NOMO-1 treated with dmso at 0.1 percent for 144 hours (cell line): ENCODE measurements around the gene SYS1.

Experiments used
- DNase-seq: peaks from one replicate; lab custom pipeline; 2025; ENCODE audit not compliant: unreplicated experiment; lab: John Stamatoyannopoulos, UW

Gene SYS1

GRCh38 chr20:45362804-45363610 lies at the start of gene SYS1:
TSS of gene SYS1 (plus strand) at chr20:45363156. CDS start at chr20:45363532, 376 bp downstream.
- DNase-seq: peak; percentile 99

DNA sequence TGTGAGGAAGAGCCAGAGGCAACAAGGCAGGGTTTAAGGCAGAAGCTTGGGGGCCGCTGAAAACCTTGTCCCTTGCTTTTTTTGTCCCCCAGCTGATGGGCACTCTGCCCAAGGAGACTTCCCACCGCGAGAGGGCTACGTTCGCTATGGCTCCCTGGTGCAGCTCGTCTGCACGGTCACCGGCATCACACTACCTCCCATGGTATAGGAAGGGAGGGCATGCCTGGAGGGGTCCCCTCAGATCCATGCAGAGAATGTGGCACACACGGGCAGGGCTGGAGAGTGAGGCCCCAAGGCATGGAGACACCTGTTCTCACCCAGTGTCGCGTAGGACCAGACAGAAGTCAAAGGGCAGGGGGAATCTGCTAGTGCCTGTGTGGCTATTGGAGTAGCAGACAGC lies 49.0 kb upstream of the SYS1 start:
- no peak for DNase-seq

GRCh38 chr20:45315672-45316071 lies 47.3 kb upstream of the SYS1 start:
- DNase-seq: no peak

- no peak for DNase-seq
Observed at GRCh38 chr20:45316150-45317080, 46.5 kb upstream of the SYS1 start.

GRCh38 chr20:45317826-45318225 lies 45.1 kb upstream of the SYS1 start:
- no peak for DNase-seq

- DNase-seq: no peak
Observed at GRCh38 chr20:45318386-45318939, 44.5 kb upstream of the SYS1 start.

DNA sequence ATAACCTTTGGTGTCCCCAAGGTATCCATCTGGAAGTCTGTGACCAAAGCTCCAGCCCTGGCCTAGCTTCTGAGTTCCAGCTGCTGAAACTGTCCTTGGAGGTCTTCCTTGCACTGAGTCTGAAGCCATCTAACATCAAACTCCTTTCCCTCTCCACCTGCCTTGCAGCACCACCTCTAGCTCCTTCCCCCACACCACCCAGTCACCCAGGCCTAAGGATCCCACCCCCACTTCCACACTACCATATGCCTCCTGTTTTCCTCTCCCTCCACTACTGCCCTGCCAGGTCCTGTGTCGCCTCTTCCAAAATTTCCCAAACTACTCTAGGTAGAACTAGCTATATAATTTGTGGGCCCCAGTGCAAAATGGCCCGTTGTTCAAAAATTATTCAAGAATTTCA lies 44.0 kb upstream of the SYS1 start:
- DNase-seq: no peak

GRCh38 chr20:45320948-45321595 lies 41.9 kb upstream of the SYS1 start:
- peak; percentile 78 for DNase-seq

DNA sequence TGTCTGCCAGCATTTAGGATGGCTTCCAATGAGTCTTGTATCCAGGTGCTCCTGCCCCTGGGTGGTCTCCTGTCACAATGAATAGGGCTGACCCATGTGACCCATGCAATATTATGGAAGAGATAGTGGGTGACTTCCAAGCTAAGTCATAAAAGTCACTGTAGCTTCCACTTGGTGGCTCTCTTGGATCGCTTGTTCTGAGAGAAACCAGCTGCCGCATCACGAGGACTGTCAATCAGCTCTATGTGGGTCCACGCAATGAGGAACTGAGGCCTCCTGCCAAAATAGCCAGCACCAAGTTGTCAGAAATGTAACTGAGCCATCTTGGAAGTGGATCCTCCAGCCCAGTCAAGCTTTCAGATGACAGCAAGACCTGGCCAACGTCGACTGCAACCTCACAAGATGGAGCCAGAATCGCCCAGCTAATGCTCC lies 40.0 kb upstream of the SYS1 start:
- peak; percentile 79 for DNase-seq

GRCh38 chr20:45323731-45324130 lies 39.2 kb upstream of the SYS1 start:
- no peak for DNase-seq

GRCh38 chr20:45325371-45325770 lies 37.6 kb upstream of the SYS1 start:
- DNase-seq: no peak

- DNase-seq: no peak
Observed at GRCh38 chr20:45328451-45328850, 34.5 kb upstream of the SYS1 start.

GRCh38 chr20:45329497-45330319 lies 33.2 kb upstream of the SYS1 start:
- no peak for DNase-seq

DNA sequence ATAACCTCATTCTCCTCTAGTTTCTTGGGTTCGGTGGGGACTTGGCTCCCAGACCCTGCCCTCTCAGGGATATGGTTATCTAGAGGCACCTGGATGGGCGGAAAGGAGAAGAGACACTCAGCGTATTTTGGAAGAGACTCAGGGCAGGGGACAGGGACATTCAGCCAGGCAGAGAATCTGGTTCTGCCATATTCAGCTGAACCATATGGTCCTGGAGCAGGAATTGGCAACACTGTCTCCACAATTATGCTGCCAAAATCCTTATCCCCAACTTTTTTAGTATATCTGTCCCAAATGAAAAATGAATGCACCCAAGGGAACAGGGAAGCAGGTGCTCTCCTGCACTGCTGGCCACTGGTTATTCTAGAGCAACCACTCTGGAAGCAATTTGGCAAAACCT lies 32.5 kb upstream of the SYS1 start:
- no peak for DNase-seq

DNA sequence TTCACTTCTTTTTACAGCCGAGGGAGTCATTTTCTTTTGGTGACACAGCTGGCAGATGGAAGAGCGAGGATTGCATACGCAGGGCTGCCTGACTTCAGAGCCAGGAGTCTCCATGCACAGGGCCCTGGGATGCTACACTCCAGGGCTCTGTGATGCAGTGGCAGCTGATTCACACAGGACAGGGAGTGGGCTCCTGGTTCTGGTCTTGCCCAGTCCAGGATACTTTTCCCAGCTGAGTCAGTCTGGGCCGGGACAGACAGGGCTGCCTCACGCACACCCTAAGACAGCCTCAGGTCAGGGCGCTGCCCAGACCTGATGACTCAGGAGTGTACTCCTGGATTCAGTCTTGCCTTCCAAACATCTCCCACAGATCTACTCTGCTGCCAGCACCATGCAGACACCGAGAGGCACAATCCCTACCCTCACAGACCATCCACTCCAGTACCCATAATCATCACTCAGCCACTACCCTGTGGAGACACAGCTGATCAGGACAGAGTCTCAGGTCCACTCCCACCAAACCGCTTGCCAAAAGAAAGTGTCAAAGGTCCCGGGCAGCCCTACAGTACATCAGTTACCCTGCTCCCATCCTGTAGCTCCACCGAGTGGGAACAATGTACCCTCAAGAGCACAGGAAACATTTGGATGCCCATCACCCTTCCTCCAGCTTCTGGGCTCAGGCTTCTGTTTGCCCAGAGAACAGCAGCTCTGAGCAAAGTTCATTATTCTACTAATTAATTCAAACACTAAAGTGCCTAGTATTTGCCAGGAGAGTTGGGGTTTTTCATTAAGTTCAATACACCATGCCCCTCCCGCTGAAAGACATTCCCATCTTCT lies 26.2 kb upstream of the SYS1 start:
- DNase-seq: no peak

- no peak for DNase-seq
Observed at GRCh38 chr20:45337367-45338120, 25.4 kb upstream of the SYS1 start.

DNA sequence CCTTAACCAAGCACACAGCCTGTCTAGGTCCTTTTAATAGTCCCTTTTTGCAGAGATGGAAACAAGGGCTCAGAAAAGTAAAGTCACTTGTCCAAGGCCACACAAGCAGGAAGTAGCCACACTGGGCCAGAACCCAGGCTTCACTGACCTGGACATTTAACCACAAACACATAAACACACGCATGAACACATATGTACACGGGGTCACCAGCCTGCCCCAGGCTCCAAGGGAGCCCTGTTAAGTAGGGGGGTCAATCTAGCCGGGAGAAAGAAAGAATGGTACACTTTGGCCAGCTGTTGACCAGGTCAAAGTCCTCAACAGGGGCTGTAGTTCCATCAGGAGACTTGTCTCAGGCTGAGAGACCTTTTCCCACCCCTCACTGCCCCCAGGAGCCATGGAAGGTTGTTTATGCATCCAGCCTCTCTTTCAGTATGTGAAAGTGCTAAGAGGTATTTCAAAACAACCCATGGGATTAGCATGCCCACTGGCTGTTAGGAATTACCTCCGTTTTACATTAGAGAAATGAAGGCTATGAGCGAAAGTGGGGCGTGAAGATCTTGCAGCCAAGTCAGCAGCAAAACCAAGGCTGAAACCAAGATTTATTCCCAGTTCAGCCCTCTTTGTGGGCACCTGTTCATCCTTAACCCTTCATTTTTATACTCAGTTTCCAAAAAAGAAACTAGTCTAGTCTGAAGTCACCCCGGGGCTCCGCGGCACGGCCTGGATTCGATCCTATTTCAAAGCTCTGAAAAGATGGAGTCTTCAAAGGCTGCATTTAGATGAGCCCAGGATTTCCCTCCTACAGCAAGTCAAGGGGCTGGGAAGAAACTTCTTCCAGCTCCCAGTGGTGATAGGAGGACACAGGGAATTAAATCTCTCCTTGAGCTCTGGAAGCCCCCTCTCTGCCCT lies 24.6 kb upstream of the SYS1 start:
- DNase-seq: no peak

- DNase-seq: no peak
Observed at GRCh38 chr20:45339084-45339483, 23.9 kb upstream of the SYS1 start.
